Measurements from ENCODE around the gene CLSTN1.
"Not testable (repeated sequence)": the region's sequence is repeated elsewhere in the genome, so short reads cannot be mapped to it uniquely, and the experiment has no call there.

The CLSTN1 gene

DNA sequence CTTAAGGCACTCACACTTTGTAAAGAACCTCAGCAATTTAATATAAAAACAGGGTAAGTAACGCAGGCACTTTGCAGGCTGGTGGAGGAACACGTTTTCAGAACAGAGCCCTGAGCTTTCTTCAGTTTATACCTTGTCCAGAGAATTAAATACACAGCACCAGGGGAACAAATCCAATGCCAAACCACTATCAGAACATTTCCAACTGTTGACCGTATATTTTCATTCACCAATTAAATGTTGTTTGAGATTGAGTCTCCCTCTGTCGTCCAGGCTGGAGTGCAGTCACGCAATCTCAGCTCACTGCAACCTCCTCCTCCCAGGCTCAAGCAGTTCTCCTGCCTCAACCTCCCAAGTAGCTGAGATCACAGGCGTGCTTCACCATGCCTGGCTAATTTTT, 29.7 kb downstream of the CLSTN1 start:
- no peak for FAIRE-seq

DNA sequence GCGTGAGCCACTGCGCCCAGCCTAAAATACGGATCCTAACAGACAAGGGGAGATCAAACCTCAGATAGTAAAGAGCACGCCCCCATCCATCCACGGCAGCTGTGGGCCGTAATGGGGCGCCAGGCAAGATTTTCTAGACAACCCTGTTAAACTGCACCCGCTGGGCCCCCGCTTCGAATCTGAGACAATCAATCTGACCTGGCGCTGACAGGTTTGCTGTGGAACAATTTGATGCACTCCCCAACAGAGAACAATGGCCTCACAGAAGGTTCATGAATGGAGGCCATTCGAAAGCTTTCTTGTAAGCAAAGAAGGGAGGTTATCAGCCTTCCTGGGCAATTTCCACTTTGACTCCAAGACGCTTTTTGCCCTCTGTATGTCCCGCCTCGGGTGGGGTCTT, 30.5 kb downstream of the CLSTN1 start:
- no peak for FAIRE-seq

DNA sequence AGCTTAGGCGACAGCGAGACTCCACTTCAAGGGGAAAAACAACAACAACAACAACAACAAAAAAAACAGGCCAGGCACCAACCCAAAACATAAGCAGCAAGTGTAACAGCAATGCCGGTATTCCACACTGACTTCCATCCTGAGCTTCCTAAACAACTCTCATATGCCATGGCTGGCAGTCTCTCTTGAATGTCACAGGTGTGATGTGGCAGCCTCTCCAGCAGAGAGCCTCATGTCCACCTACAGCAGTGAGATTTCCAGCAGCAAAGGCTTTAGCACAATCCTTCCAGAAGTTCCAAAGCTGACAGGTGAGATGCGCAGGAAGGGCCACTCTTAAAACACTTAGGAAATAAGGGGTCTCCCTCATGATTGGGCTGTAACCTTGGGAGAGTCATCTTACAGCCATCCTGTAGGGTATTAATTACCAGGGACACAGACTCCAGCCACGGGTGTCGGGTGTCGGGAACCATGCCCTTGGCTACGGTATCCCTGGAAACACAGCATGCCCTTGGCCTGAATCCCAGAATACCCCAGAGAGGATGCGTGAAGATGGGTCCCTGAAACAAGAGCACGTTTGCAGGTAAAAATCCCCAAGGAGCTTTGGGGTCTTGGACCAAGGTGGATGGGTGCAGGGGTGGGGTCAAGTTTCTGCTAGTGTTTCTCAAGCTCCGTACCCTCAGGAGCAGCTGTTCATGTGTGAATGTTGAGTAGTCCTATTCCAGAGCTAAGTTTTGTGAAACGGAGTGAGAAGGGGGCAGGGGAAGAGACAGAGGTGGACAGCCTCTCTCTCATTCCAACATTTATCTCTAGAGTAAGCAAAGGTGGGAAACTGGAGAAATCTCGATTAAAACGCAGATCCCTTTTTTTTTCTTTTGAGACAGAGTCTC, 31.4 kb downstream of the CLSTN1 start:
- no peak for FAIRE-seq

DNA sequence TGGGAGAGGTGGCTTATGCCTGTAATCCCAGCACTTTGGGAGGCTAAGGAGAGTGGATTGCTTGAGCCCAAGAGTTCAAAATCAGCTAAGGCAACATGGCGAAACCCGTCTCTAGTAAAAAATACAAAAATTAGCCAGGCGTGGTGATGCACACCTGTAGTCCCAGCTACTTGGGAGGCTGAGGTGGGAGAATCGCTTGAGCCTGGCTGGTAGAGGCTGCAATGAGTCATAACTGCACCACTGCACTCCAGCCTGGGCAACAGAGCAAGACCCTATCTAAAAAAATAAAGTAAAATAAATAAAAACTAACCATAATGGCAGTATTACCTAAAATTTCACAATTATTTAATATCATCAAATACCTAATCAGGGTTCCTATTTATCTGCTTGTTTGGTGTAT, 34.1 kb downstream of the CLSTN1 start:
- not testable (repeated sequence) for FAIRE-seq

DNA sequence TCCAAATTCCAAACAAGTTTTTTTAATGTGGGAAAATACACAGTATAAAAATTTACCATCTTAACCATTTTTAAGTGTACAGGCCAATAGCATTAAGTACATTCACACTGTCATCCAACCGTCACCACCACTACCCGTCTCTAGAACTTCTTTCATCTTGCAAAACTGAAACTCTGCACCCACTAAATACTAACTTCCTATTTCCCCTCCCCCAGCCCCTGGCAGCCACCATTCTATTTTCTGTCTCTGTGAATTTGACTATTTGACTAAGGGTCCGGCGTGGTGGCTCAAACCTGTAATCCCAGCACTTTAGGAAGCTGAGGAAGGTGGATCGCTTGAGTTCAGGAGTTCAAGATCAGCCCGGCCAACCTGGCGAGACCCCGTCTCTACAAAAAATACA, 36.1 kb downstream of the CLSTN1 start:
- no peak for FAIRE-seq

- no peak for FAIRE-seq
These were observed 38.4 kb downstream of the CLSTN1 start for GRCh38 chr1:9785406-9785805.

- FAIRE-seq, result no peak
These were observed 39.1 kb downstream of the CLSTN1 start for GRCh38 chr1:9784508-9785133.

DNA sequence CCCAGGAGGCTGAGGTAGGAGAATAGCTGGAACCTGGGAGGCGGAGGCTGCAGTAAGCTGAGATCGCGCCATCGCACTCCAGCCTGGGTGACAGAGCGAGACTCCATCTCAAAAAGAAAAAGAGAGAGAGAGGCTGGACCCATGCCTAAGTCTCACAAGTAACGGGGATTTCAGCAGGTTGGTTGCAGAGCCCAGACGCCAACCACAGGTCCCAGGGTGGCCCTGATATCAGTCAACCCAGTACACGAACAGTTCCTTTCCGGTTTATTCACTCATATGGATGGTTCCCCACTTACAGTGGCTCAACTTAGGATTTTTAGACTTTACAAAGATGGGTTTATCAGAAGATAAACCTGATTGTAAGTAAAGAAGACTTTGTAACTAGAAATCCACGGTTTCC, 40.9 kb downstream of the CLSTN1 start:
- no peak for FAIRE-seq

GRCh38 chr1:9782116-9782751, 41.5 kb downstream of the CLSTN1 start:
- no peak for FAIRE-seq

DNA sequence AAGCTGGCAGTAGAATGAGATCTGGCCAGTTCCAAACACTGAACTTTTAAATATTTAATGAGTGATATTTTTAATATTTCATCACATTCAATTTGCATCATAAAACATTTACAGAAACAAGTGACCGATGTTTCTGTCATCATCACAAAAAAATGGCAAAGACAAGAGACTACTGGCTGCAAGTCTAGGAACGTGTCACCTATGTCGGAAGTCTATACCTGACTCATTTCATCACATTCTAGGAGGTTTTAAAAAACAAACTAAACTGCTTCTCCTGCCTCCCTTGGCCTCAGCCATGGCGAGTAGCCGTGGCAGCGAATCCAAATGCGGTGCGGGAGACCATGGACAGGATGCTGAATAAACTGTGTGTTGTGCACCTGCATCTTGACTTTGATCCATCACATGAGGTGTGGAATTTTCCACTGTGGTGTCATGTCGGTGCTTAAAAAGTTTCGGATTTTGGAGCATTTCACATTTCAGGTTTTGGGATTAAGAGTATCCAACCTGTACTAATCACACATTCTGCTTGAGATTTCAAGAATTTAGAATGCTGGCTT, 43.1 kb downstream of the CLSTN1 start:
- FAIRE-seq, result no peak

- FAIRE-seq, result no peak
These were observed 44.9 kb downstream of the CLSTN1 start for GRCh38 chr1:9778905-9779304.

DNA sequence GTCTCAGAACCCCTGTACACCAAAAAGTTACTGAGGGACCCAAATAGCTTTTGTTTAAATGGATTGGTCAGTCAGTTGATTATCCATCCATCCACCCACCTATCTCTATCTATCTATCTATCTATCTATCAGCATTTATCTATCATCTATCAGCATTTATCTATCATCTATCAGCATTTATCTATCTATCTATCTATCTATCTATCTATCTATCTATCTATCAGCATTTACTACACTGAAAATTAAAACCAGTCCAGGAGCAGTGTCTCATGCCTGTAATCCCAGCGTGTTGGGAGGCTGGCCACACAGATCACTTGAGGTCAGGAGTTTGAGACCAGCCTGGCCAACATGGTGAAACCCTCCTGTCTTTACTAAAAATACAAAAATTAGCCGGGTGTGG, 47.1 kb downstream of the CLSTN1 start:
- no peak for FAIRE-seq

GRCh38 chr1:9774712-9775679, 48.8 kb downstream of the CLSTN1 start:
- FAIRE-seq, result no peak

- no peak for FAIRE-seq
These were observed 53.5 kb downstream of the CLSTN1 start for GRCh38 chr1:9770298-9770697.

DNA sequence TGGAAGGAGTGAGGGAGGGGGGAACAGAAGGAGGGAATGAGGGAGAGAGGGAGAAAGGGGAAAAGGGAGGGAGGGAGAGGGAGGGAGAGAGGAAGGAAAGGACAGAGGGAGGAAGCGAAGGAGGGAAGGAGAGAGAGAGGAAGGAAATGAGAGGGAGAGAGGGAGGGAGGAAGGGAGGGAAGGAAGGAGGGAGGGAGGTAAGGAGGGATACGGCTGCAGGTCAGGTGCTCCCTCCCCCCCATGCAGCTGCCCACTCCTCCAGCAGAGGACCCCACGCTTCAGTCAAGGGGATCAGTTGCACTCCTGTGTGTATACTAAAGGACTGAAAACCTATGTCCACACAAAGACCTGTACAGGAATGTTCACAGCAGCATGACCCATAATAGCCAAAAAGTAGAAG, 54.8 kb downstream of the CLSTN1 start:
- no peak for FAIRE-seq

DNA sequence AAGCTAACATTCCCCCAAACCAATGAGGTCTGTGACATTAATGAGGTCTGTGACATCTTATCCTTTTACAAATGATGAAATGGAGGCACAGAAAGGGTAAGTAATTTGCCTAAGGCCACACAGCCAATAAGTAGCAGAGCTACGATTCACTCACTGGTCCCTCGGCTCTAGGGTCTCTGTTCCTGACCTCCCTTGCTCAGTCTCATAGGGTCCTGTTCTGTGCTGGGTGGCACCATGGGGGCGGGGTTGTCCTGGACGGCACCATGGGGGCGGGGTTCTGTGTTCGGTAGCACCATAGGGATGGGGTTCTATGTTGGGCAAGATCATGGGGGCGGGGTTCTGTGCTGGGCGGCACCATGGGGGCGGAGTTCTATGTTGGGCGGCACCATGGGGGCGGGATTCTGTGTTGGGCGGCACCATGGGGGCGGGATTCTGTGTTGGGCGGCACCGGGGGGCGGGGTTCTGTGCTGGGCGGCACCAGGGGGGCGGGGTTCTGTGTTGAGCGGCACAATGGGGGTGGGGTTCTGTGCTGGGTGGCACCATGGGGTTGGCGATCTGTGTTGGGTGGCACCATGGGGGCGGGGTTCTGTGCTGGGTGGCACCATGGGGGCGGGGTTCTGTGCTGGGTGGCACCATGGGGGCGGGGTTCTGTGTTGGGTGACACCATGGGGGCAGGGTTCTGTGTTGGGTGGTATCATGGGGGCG, 55.6 kb downstream of the CLSTN1 start:
- FAIRE-seq, result no peak

- no peak for FAIRE-seq
These were observed 56.9 kb downstream of the CLSTN1 start for GRCh38 chr1:9766759-9767442.

- no peak for FAIRE-seq
These were observed 59.2 kb downstream of the CLSTN1 start for GRCh38 chr1:9764550-9764949.

DNA sequence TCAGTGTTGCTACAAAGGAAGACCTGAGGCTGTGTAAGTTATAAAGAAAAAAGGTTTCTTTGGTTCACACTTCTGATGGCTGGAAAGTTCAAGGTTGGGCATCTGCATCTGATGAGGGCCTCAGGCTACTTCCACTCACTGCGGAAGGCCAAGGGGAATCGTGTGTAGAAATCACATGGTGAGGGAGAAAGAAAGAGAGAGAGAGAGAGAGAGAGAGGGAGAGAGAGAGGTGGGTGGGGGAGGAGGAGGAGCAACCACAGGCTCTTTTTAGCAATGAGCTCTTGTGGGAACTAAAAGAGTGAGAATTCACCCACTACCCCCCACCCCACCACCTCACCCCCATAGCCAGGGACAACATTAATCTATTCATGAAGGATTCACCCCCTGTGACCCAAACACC, 59.9 kb downstream of the CLSTN1 start:
- FAIRE-seq, result no peak

DNA sequence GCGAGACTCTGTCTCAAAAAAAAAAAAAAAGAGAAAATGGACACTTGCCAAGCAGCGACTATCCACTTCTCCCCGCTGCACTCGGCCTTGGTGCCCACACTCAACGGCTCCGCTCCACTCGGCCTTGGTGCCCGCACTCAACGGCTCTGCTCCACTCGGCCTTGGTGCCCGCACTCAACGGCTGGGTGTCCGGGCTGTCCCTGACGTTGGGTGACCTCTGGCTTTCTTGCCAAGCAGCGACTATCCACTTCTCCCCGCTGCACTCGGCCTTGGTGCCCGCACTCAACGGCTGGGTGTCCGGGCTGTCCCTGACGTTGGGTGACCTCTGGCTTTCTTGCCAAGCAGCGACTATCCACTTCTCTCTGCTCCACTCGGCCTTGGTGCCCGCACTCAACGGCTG, 61.3 kb downstream of the CLSTN1 start:
- FAIRE-seq, result not testable (repeated sequence)

DNA sequence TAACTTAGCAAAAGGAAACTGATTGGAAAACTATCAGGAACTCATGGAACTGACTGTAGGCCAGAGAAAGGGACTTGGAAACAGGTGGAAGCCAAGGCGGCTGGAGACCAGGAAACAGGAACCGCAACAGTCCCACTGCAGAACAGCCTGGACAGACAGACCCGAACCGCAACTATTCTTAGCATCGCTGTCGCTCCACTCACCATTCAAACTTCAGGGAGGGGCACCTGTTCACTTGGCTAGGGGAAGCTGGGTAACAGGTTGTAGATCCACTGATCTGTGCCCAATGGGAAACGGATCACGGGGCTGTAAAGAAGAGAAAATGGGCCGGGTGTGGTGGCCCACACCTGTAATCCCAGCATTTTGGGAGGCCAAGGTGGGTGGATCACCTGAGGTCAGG, 61.9 kb downstream of the CLSTN1 start:
- FAIRE-seq, result no peak

Data from TTC549 (cell line).